Fibroblast of the aortic adventitia (primary cell): ENCODE data around the gene ENO3. TPM values are rescaled to one million over a fixed set of nuclear protein-coding genes. Genes with fewer than 3 reads are reported as not detected.
A peak's percentile ranks its signal among the peaks of the same experiment; 100 is the strongest.

Source experiments
- DNase-seq: peaks from one replicate; pipeline ENCODE4 v3.0.0-alpha.2; 2010; ENCODE audit warnings: low read depth
- H3K4me3 ChIP-seq: 2 replicates; pipeline ENCODE4 v1.5.1; 2011; ENCODE audit warnings: low read depth, mild to moderate bottlenecking, control low read depth, low read length, moderate library complexity
- CTCF ChIP-seq: IDR thresholded peaks from 2 replicates; pipeline ENCODE4 v1.5.1; 2011; ENCODE audit warnings: mild to moderate bottlenecking, low read length, control low read depth, inconsistent platforms; ENCODE audit not compliant: insufficient read depth
- total RNA-seq: library from RNA; depleted of rRNA; stranded (reverse); fragments of >200 nt; gene quantifications from 2 replicates; pipeline ENCODE4 v1.2.3, GENCODE V29; 2012; ENCODE audit warnings: low replicate concordance

ENO3 gene
- total RNA-seq, 1 donor, result 2.8 TPM

- H3K4me3 ChIP-seq, result peak overlapping the region; percentile 45
- no peak for DNase-seq
- TF ChIP-seq CTCF, result no peak
Measured at GRCh38 chr17:4950075-4950745, 709 bp upstream of the ENO3 start.

DNA sequence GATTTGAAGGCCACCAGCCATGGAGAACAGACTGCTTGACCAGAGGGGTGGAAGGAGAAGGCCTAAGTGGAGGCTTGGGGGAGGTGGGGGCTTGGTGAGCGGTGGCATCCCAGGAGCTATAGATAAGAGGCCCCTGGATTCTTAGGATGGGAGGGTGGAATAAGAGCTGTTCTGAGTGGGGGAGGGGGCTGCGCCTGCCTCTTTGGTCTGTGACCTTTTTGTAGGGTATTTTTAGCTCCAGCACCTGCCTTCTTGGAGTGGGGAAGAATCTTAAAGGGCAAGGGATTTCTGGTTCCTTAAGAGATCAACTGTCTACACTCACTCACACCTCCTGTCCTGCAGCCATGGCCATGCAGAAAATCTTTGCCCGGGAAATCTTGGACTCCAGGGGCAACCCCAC is 567 bp downstream of the ENO3 start:
- no peak overlapping the region for H3K4me3 ChIP-seq
- TF ChIP-seq CTCF, result no peak
- DNase-seq, result no peak

GRCh38 chr17:4953451-4953961 is 2.6 kb downstream of the ENO3 start:
- DNase-seq, result peak; percentile 62
- no peak for TF ChIP-seq CTCF
- no peak overlapping the region for H3K4me3 ChIP-seq

DNA sequence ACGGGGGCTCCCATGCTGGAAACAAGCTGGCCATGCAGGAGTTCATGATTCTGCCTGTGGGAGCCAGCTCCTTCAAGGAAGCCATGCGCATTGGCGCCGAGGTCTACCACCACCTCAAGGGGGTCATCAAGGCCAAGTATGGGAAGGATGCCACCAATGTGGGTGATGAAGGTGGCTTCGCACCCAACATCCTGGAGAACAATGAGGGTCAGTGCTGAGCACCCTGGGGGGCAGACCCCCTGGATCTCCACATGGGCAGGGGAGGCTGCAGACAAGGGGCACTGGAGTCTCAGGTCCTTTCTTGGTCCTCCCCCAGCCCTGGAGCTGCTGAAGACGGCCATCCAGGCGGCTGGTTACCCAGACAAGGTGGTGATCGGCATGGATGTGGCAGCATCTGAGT is 4.2 kb downstream of the ENO3 start:
- no peak for TF ChIP-seq CTCF
- no peak for DNase-seq
- no peak overlapping the region for H3K4me3 ChIP-seq

DNA sequence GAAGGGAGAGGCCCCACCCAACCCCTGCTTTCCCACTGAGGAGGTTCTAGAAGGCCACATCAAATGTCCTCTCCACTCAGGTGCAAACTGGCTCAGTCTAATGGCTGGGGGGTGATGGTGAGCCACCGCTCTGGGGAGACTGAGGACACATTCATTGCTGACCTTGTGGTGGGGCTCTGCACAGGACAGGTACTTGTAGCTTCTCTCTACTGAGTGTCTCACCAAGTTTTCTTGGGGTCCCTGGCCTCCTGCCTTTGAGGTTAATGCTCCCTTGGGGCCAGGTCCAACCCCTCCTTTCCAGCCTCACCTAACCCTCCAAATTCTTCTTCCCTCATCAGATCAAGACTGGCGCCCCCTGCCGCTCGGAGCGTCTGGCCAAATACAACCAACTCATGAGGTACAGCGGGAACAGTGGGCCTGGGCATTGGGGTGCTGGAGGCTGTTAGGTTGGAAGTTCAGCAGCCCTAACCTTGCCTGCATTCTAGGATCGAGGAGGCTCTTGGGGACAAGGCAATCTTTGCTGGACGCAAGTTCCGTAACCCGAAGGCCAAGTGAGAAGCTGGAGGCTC is 5.7 kb downstream of the ENO3 start:
- H3K4me3 ChIP-seq, result no peak overlapping the region
- no peak for TF ChIP-seq CTCF
- no peak for DNase-seq

- no peak for TF ChIP-seq CTCF
- H3K4me3 ChIP-seq, result no peak overlapping the region
- DNase-seq, result no peak
Measured at GRCh38 chr17:4958102-4958501, 7.2 kb downstream of the ENO3 start.
